Adrenal gland (tissue), 12 donors: Measurements from ENCODE around the gene CYTH3. TPM values are rescaled to one million over a fixed set of nuclear protein-coding genes. Genes with fewer than 3 reads are reported as not detected.

Experiments used
- DNase-seq, 7 donors: peaks; one replicate each; pipeline ENCODE4 v3.0.0-alpha.2; 2019 to 2020
- H3K27ac ChIP-seq, 5 donors: fragments of 200-600 bp; sonication (generic) in 4 of 5; 1 replicate in 3 of 5; 2 replicates in 2 of 5; pipeline versions ENCODE4 v1.5.1 to v1.8.0; 2016 to 2020; ENCODE audit warnings: mild to moderate bottlenecking in 1 of 5
- H3K27me3 ChIP-seq: fragments of 200-600 bp; 2 replicates; pipeline ENCODE4 v1.8.0; 2021
- H3K36me3 ChIP-seq, 2 donors: fragments of 200-600 bp; replicated peaks in 1 of 2; 1 replicate in 1 of 2; 2 replicates in 1 of 2; pipeline versions ENCODE4 v1.5.1 to v1.8.0; 2018 to 2022
- H3K4me1 ChIP-seq, 2 donors: fragments of 200-600 bp; replicated peaks in 1 of 2; 1 replicate in 1 of 2; 2 replicates in 1 of 2; pipeline versions ENCODE4 v1.5.1 to v1.8.0; 2018 to 2021
- H3K4me3 ChIP-seq, 4 donors: fragments of 200-600 bp; sonication (generic) in 3 of 4; one replicate each; pipeline ENCODE4 v1.5.1; 2016 to 2018
- H3K9me3 ChIP-seq, 3 donors: fragments of 200-600 bp; sonication (generic) in 1 of 3; replicated peaks in 1 of 3; 1 replicate in 2 of 3; 2 replicates in 1 of 3; pipeline versions ENCODE4 v1.5.1 to v1.8.0; 2016 to 2021
- POLR2A ChIP-seq, 2 donors: fragments of 450-650 bp; IDR thresholded peaks; one replicate each; pipeline ENCODE4 v1.6.1; 2017; ENCODE audit warnings: antibody characterized with exemption in 2 of 2, mild to moderate bottlenecking in 2 of 2, moderate library complexity in 1 of 2
- WGBS, 4 donors: extraction: QIAGEN DNeasy Blood & Tissue Kit in 2 of 4; methylation state at CpG; one replicate each; pipeline versions ENCODE4 v1.1.5 to v1.1.7; 2013 to 2017; 5-methylcytosine and 5-hydroxymethylcytosine counted together
- intact Hi-C, 2 donors: fragments of 100-400 bp; cut with DNase I; formaldehyde crosslinking; loops; one replicate each; pipeline versions ENCODE4 v1.14.1 to v1.15.0; 2022 to 2023
- polyA plus RNA-seq, 3 donors: library from polyadenylated mRNA; stranded (reverse); fragments of 200-250 nt in 2 of 3; fragments of 350-450 nt in 1 of 3; fragmentation: Illumina TruSeq in 1 of 3; extraction: RNeasy Lipid Tissue Mini Kit (QIAGEN cat#74804) in 1 of 3; gene quantifications; one replicate each; pipeline ENCODE4 v1.2.3, GENCODE V29; 2013 to 2014
- total RNA-seq, 9 donors: library from RNA; depleted of rRNA in 4 of 9; stranded (reverse); fragments of >200 nt in 4 of 9; fragments of 120-200 nt in 1 of 9; fragmentation: NEBNext Ultra II Directional in 1 of 9; extraction: Animal tissue kit (Norgen Biotek cat#: 25700) in 1 of 9; gene quantifications; one replicate each; pipeline versions ENCODE4 v1.1.0 to v1.2.4, GENCODE V29; 2013 to 2023
- TF ChIP-seq, protein P1 (sequence below), 6 experiments: fragments of 450-650 bp in 4 of 6; fragments of 200-600 bp in 2 of 6; sonication (generic) in 1 of 6; IDR thresholded peaks; 1 replicate in 5 of 6; 2 replicates in 1 of 6; pipeline versions ENCODE4 v1.5.1 to v1.8.0; 2016 to 2021; ENCODE audit warnings: antibody characterized with exemption in 6 of 6, mild to moderate bottlenecking in 2 of 6, moderate library complexity in 1 of 6
- donor health status: healthy with polysubstance abuse.
- donor health status: Bipolar disorder and iron deficiency.
- donor health status: DM: yes; HTN: yes; CAD: no.
- donor health status: DM: no; HTN: no; CAD: no.
- donor health status: DM: no; HTN: no; CAD: no.
- donor health status: DM: yes; HTN: yes; CAD: no.

The CYTH3 gene
- total and polyA plus RNA-seq, 12 donors = 7.9 to 34.3 (median 17.0) TPM

DNA sequence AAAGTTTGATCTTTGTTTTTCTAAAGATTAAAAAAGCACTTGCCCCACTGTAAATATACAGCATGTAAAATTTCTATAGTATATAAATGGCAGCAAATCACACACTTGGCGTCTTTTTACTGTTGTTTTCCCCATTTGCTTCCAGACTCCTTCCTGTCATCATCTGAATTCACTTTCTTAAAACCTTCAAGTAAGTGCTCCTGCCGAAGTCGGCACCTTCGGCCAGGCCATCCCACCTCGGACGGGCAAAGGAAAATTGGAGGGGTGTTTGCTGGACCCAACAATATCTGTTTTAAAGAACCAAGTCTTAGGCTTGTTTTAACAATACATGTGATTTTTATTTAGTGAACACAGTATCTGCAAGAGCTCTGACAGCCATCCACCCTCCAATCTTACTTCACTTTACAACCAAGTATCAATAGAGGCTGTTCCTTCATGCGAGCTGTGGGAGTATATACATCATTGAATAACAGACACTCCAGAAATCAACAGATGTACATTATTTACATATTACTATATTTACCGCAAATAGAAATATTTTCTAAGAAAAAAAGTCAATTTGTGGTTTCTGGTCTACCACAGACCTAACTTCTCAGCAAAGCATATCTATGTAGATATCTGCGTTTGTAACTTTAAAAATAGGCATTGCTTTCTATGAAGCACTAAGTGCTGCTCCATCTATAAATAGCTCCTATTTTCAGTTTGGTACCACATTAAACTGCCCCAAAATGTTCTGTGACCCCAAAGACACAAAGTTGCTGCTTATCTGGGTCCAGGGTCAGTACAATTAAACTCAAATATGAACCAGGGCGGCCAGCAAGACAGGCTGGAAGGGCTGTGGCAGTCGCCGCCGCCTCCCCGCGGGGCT is 110.7 kb downstream of the CYTH3 start:
- Histone ChIP-seq H3K27ac (peak overlapping the region in 1 of 5 donors; percentile 75), H3K27me3 (no peaks in the 10 kb centered on the region), H3K9me3 (no peaks in the 10 kb centered on the region), H3K36me3 (peaks cover 0 to 29% of the 10 kb centered on the region in 2 donors), H3K4me1 (peaks cover 0 to 16% of the 10 kb centered on the region in 2 donors), H3K4me3 (no peak overlapping the region)
- WGBS, 4 donors = 76 to 86% (median 81%) methylated on average over 14 to 15 of the region's 15 CpGs
- no peak for DNase-seq
- intact Hi-C loops = loop anchor here (5.0 to 10.0 kb wide), 2 partner anchors 161 to 273 kb away; no protein-coding TSS in a partner anchor
- TF ChIP-seq, protein P1, sequence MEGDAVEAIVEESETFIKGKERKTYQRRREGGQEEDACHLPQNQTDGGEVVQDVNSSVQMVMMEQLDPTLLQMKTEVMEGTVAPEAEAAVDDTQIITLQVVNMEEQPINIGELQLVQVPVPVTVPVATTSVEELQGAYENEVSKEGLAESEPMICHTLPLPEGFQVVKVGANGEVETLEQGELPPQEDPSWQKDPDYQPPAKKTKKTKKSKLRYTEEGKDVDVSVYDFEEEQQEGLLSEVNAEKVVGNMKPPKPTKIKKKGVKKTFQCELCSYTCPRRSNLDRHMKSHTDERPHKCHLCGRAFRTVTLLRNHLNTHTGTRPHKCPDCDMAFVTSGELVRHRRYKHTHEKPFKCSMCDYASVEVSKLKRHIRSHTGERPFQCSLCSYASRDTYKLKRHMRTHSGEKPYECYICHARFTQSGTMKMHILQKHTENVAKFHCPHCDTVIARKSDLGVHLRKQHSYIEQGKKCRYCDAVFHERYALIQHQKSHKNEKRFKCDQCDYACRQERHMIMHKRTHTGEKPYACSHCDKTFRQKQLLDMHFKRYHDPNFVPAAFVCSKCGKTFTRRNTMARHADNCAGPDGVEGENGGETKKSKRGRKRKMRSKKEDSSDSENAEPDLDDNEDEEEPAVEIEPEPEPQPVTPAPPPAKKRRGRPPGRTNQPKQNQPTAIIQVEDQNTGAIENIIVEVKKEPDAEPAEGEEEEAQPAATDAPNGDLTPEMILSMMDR (IDR thresholded peaks at IDR 0.05) = no peak
- no peak for TF ChIP-seq POLR2A (IDR thresholded peaks at IDR 0.05)

- Histone ChIP-seq H3K36me3 (peaks cover 0 to 37% of the 10 kb centered on the region in 2 donors), H3K27ac (peak overlapping the region in 1 of 5 donors; percentile 34), H3K4me3 (no peak overlapping the region), H3K27me3 (no peaks in the 10 kb centered on the region), H3K4me1 (peaks cover 0 to 24% of the 10 kb centered on the region in 2 donors), H3K9me3 (no peaks in the 10 kb centered on the region)
- DNase-seq = peak in 6 of 7 donors; percentile 38 to 74 (median 52)
- intact Hi-C loops = loop anchor here (5.0 to 10.0 kb wide), 2 partner anchors 162 to 275 kb away; no protein-coding TSS in a partner anchor
- WGBS, 4 donors = 38 to 61% (median 53%) methylated on average over 15 of the region's 15 CpGs
- TF ChIP-seq, protein P1 (IDR thresholded peaks at IDR 0.05) = peak; percentile 29 to 63 (median 50)
- TF ChIP-seq POLR2A (IDR thresholded peaks at IDR 0.05) = no peak
These were observed 112.2 kb downstream of the CYTH3 start for GRCh38 chr7:6160191-6160623.

- DNase-seq = peak in 1 of 7 donors; percentile 51
- TF ChIP-seq, protein P1 (IDR thresholded peaks at IDR 0.05) = no peak
- TF ChIP-seq POLR2A (IDR thresholded peaks at IDR 0.05) = no peak
- intact Hi-C loops = loop anchor here (5.0 to 10.0 kb wide), 3 partner anchors 163 to 275 kb away; no protein-coding TSS in a partner anchor
- WGBS, 4 donors = 78 to 94% (median 83%) methylated on average over 8 to 24 of the region's 24 CpGs
- H3K9me3 ChIP-seq = no peaks in the 10 kb centered on the region
- no peaks in the 10 kb centered on the region for H3K27me3 ChIP-seq
- H3K4me3 ChIP-seq = no peak overlapping the region
- H3K36me3 ChIP-seq = peaks cover 0 to 41% of the 10 kb centered on the region in 2 donors
- peaks cover 0 to 24% of the 10 kb centered on the region in 2 donors for H3K4me1 ChIP-seq
- H3K27ac ChIP-seq = peak overlapping the region in 1 of 5 donors; percentile 47
These were observed 112.8 kb downstream of the CYTH3 start for GRCh38 chr7:6159524-6160031.

- 88 to 93% (median 91%) methylated on average over 11 of the region's 11 CpGs for WGBS, 4 donors
- Histone ChIP-seq H3K27me3 (no peaks in the 10 kb centered on the region), H3K4me1 (peaks cover 0 to 24% of the 10 kb centered on the region in 2 donors), H3K9me3 (no peaks in the 10 kb centered on the region), H3K27ac (peak overlapping the region in 1 of 5 donors; percentile 47), H3K4me3 (no peak overlapping the region), H3K36me3 (peaks cover 0 to 41% of the 10 kb centered on the region in 2 donors)
- peak in 1 of 7 donors; percentile 81 for DNase-seq
- intact Hi-C loops = loop anchor here in 1 of 2 donors (5.0 kb wide), 1 partner anchor 168 kb away; no protein-coding TSS in a partner anchor
- no peak for TF ChIP-seq POLR2A (IDR thresholded peaks at IDR 0.05)
- TF ChIP-seq, protein P1 (IDR thresholded peaks at IDR 0.05) = no peak
These were observed 113.3 kb downstream of the CYTH3 start for GRCh38 chr7:6159097-6159483.
